Inferior parietal cortex (tissue), 1 donor: ENCODE data around the gene NECTIN2.
"Not testable (repeated sequence)": the region's sequence is repeated elsewhere in the genome, so short reads cannot be mapped to it uniquely, and the experiment has no call there.

ENCODE experiments used
- DNase-seq: peaks from one replicate; pipeline ENCODE4 v3.0.0-alpha.2; 2016; ENCODE audit errors: extremely low spot score

The NECTIN2 gene

GRCh38 chr19:44817725-44818465, 28.2 kb upstream of the NECTIN2 start:
- no peak for DNase-seq

- no peak for DNase-seq
Observed at GRCh38 chr19:44818466-44819031, 27.5 kb upstream of the NECTIN2 start.

GRCh38 chr19:44819246-44819832, 26.8 kb upstream of the NECTIN2 start:
- DNase-seq, result no peak

- no peak for DNase-seq
Observed at GRCh38 chr19:44820648-44821609, 25.2 kb upstream of the NECTIN2 start.

- no peak for DNase-seq
Observed at GRCh38 chr19:44822177-44822576, 23.9 kb upstream of the NECTIN2 start.

GRCh38 chr19:44822670-44823372, 23.3 kb upstream of the NECTIN2 start:
- DNase-seq, result no peak

- DNase-seq, result no peak
Observed at GRCh38 chr19:44823373-44823698, 22.8 kb upstream of the NECTIN2 start.

- no peak for DNase-seq
Observed at GRCh38 chr19:44824761-44825160, 21.3 kb upstream of the NECTIN2 start.

GRCh38 chr19:44832875-44833274, 13.2 kb upstream of the NECTIN2 start:
- not testable (repeated sequence) for DNase-seq

GRCh38 chr19:44834399-44834798, 11.7 kb upstream of the NECTIN2 start:
- DNase-seq, result not testable (repeated sequence)

- no peak for DNase-seq
Observed at GRCh38 chr19:44839276-44839675, 6.8 kb upstream of the NECTIN2 start.

GRCh38 chr19:44840811-44841210, 5.3 kb upstream of the NECTIN2 start:
- DNase-seq, result no peak

- no peak for DNase-seq
Observed at GRCh38 chr19:44841231-44841630, 4.9 kb upstream of the NECTIN2 start.

- DNase-seq, result no peak
Observed at GRCh38 chr19:44845286-44845611, 848 bp upstream of the NECTIN2 start.

- DNase-seq, result no peak
Observed at GRCh38 chr19:44846455-44847143, 502 bp downstream of the NECTIN2 start.

GRCh38 chr19:44847144-44848035, 1.3 kb downstream of the NECTIN2 start:
- no peak for DNase-seq

- no peak for DNase-seq
Observed at GRCh38 chr19:44848036-44848811, 2.1 kb downstream of the NECTIN2 start.

GRCh38 chr19:44848812-44849447, 2.8 kb downstream of the NECTIN2 start:
- DNase-seq, result no peak

GRCh38 chr19:44850641-44851109, 4.6 kb downstream of the NECTIN2 start:
- DNase-seq, result no peak
